ENCODE results near the gene VPS36. TPM values are rescaled to one million over a fixed set of nuclear protein-coding genes. Genes with fewer than 3 reads are reported as not detected.

The VPS36 gene
- total and polyA plus RNA-seq, 10 of the 15 experiments (the other 5 are each of a cell fraction or from before 2014, with no cell fraction given), result 10.3 to 29.0 (median 23.9) TPM

DNA sequence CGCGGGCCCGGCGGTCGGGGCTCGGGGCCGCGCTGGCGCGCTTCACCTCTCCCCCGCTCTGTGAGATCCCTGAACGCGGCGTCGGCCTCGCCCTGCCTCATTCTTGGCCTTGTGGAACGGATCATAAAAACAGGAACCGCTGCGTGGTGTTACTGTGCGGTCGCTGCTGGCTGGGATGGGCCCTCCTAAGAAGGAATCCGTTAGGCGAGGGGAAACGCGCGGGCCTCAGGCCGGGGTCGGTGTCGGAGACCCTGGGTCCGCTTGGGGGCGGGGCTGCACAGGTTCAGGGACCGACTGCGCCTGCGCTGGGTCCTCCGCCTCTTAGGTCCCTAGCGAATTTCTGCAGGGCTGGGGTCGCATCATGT, 5.2 kb upstream of the VPS36 start (continued):
- TF ChIP-seq, protein P1, sequence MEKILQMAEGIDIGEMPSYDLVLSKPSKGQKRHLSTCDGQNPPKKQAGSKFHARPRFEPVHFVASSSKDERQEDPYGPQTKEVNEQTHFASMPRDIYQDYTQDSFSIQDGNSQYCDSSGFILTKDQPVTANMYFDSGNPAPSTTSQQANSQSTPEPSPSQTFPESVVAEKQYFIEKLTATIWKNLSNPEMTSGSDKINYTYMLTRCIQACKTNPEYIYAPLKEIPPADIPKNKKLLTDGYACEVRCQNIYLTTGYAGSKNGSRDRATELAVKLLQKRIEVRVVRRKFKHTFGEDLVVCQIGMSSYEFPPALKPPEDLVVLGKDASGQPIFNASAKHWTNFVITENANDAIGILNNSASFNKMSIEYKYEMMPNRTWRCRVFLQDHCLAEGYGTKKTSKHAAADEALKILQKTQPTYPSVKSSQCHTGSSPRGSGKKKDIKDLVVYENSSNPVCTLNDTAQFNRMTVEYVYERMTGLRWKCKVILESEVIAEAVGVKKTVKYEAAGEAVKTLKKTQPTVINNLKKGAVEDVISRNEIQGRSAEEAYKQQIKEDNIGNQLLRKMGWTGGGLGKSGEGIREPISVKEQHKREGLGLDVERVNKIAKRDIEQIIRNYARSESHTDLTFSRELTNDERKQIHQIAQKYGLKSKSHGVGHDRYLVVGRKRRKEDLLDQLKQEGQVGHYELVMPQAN (conservative IDR thresholded peaks at IDR 0.05), result peak; percentile 78
- no peak for TF ChIP-seq NFYA (IDR thresholded peaks at IDR 0.05; ENCODE audit: borderline replicate concordance, low read depth, low read length)
- no peak for TF ChIP-seq ZZZ3 (IDR thresholded peaks at IDR 0.05; ENCODE audit: control insufficient read depth, insufficient read length, low read depth)
- no peak for TF ChIP-seq RCOR1 (conservative IDR thresholded peaks at IDR 0.05; ENCODE audit: low read depth, low read length)
- TF ChIP-seq GATAD2B (conservative IDR thresholded peaks at IDR 0.05; ENCODE audit: low read depth), result peak; percentile 88
- TF ChIP-seq BCL3 (IDR thresholded peaks at IDR 0.05; ENCODE audit: borderline replicate concordance, insufficient read depth, low read depth, low read length, poor library complexity, severe bottlenecking), result no peak
- TF ChIP-seq MEF2A (IDR thresholded peaks at IDR 0.05; ENCODE audit: insufficient read depth, low read depth, low read length), result no peak

All from GM12878 (cell line).